HepG2 (cell line): ENCODE measurements around the gene TYROBP. TPM values are rescaled to one million over a fixed set of nuclear protein-coding genes. Genes with fewer than 3 reads are reported as not detected.

Source experiments
- AKAP8 ChIP-seq: sonication (generic); formaldehyde crosslinking; IDR thresholded peaks from 2 replicates; pipeline ENCODE4 v1.5.1; 2020; ENCODE audit warnings: mild to moderate bottlenecking, missing genetic modification reagents
- CSRNP1 ChIP-seq: sonication (generic); formaldehyde crosslinking; IDR thresholded peaks from 2 replicates; pipeline ENCODE4 v1.8.1; 2023; ENCODE audit warnings: mild to moderate bottlenecking, missing genetic modification reagents
- DR1 ChIP-seq: sonication (generic); formaldehyde crosslinking; IDR thresholded peaks from 2 replicates; pipeline ENCODE4 v1.8.0; 2021; ENCODE audit warnings: mild to moderate bottlenecking, missing genetic modification reagents, inconsistent platforms
- ETV5 ChIP-seq: IDR thresholded peaks from 2 replicates; pipeline ENCODE4 v1.6.1; 2018; ENCODE audit warnings: missing biosample characterization, missing genetic modification reagents, inconsistent platforms, borderline replicate concordance
- GZF1 ChIP-seq: sonication (generic); formaldehyde crosslinking; IDR thresholded peaks from 2 replicates; pipeline ENCODE4 v1.5.1; 2020; ENCODE audit warnings: mild to moderate bottlenecking, missing genetic modification reagents
- IRF9 ChIP-seq: sonication (generic); formaldehyde crosslinking; IDR thresholded peaks from 2 replicates; pipeline ENCODE4 v1.8.0; 2022; ENCODE audit warnings: missing genetic modification reagents, mild to moderate bottlenecking, borderline replicate concordance
- MIER2 ChIP-seq: IDR thresholded peaks from 2 replicates; pipeline ENCODE4 v1.6.1; 2016; ENCODE audit warnings: missing biosample characterization, missing genetic modification reagents
- MYPOP ChIP-seq: sonication (generic); formaldehyde crosslinking; IDR thresholded peaks from 2 replicates; pipeline ENCODE4 v1.8.1; 2023; ENCODE audit warnings: mild to moderate bottlenecking, moderate library complexity, missing genetic modification reagents
- RXRA ChIP-seq: sonication (generic); formaldehyde crosslinking; IDR thresholded peaks from 2 replicates; pipeline ENCODE4 v1.5.1; 2020; ENCODE audit warnings: missing genetic modification reagents
- TARDBP ChIP-seq: sonication (generic); formaldehyde crosslinking; IDR thresholded peaks from 2 replicates; pipeline ENCODE4 v1.8.0; 2022; ENCODE audit warnings: mild to moderate bottlenecking, missing genetic modification reagents
- ZBED4 ChIP-seq: sonication (generic); formaldehyde crosslinking; IDR thresholded peaks from 2 replicates; pipeline ENCODE4 v1.4.0; 2020; ENCODE audit warnings: missing genetic modification reagents, borderline replicate concordance
- ZBTB20 ChIP-seq: sonication (generic); formaldehyde crosslinking; IDR thresholded peaks from 2 replicates; pipeline ENCODE4 v1.8.1; 2023; ENCODE audit warnings: missing genetic modification reagents, low read depth, mild to moderate bottlenecking, borderline replicate concordance
- ZFP91 ChIP-seq: sonication (generic); formaldehyde crosslinking; IDR thresholded peaks from 2 replicates; pipeline ENCODE4 v1.9.0; 2022; ENCODE audit warnings: missing genetic modification reagents, mild to moderate bottlenecking, borderline replicate concordance
- ZNF468 ChIP-seq: sonication (generic); formaldehyde crosslinking; IDR thresholded peaks from 2 replicates; pipeline ENCODE4 v1.8.0; 2022; ENCODE audit warnings: mild to moderate bottlenecking, moderate library complexity, missing genetic modification reagents
- ZNF772 ChIP-seq: sonication (generic); formaldehyde crosslinking; IDR thresholded peaks from 2 replicates; pipeline ENCODE4 v1.5.0; 2020; ENCODE audit warnings: mild to moderate bottlenecking, missing genetic modification reagents
- polyA plus RNA-seq, 8 experiments: library from polyadenylated mRNA; depleted of rRNA in 3 of 8; stranded (reverse) in 7 of 8; unstranded in 1 of 8; fragments of >200 nt; fragmentation: Illumina TruSeq in 4 of 8; extraction: Trizol in 4 of 8; gene quantifications; 2 replicates each; pipeline versions ENCODE4 v1.2.1 to v1.2.3, GENCODE V29; 2011 to 2016; ENCODE audit warnings: low read depth in 4 of 8, missing spikeins in 1 of 8, mixed read lengths in 1 of 8; ENCODE audit not compliant: insufficient read depth in 1 of 8
- total RNA-seq, 5 experiments: library from RNA; depleted of rRNA; stranded (reverse); fragments of >200 nt; fragmentation: Illumina TruSeq; extraction: Trizol; gene quantifications; 2 replicates each; pipeline ENCODE4 v1.2.3, GENCODE V29; 2016; ENCODE audit warnings: low read depth in 1 of 5

TYROBP gene
- total and polyA plus RNA-seq, 2 of the 13 experiments (the other 11 are each of a cell fraction or from before 2014, with no cell fraction given): not detected

- TF ChIP-seq ZFP91 (CRISPR knock-in tag) (peak; percentile 70; the same call in 1 of the 2 replicates), ZNF772 (CRISPR knock-in tag) (no peak), AKAP8 (CRISPR knock-in tag) (0 out of 2 replicates have a peak, but pooled peaks have one; percentile 19), MYPOP (peak; percentile 45; the same call in 1 of the 2 replicates), DR1 (CRISPR knock-in tag) (peak; percentile 39; the same call in 1 of the 2 replicates), ZBTB20 (CRISPR knock-in tag) (0 out of 2 replicates have a peak, but pooled peaks have one; percentile 27), IRF9 (CRISPR knock-in tag) (peak; percentile 25; the same call in 1 of the 2 replicates), TARDBP (CRISPR knock-in tag) (peak; percentile 55; the same call in 1 of the 2 replicates), CSRNP1 (0 out of 2 replicates have a peak, but pooled peaks have one; percentile 38), RXRA (CRISPR knock-in tag) (peak; percentile 19; the same call in 1 of the 2 replicates), ZBED4 (CRISPR knock-in tag) (peak; percentile 54; the same call in 1 of the 2 replicates), ETV5 (no peak), ZNF468 (no peak), MIER2 (CRISPR knock-in tag) (peak; percentile 10; the same call in 1 of the 2 replicates), GZF1 (CRISPR knock-in tag) (0 out of 2 replicates have a peak, but pooled peaks have one; percentile 50)
These were observed 47.1 kb downstream of the TYROBP start (continued) for GRCh38 chr19:35860818-35861639.
